ENCODE measurements around the gene NEIL1. TPM values are rescaled to one million over a fixed set of nuclear protein-coding genes. Genes with fewer than 3 reads are reported as not detected.
A peak's percentile ranks its signal among the peaks of the same experiment; 100 is the strongest.

The NEIL1 gene
- total and polyA plus RNA-seq, 2 donors (not counting 3 experiments of a cell fraction or from before 2014, with no cell fraction given), result 29.5 TPM

DNA sequence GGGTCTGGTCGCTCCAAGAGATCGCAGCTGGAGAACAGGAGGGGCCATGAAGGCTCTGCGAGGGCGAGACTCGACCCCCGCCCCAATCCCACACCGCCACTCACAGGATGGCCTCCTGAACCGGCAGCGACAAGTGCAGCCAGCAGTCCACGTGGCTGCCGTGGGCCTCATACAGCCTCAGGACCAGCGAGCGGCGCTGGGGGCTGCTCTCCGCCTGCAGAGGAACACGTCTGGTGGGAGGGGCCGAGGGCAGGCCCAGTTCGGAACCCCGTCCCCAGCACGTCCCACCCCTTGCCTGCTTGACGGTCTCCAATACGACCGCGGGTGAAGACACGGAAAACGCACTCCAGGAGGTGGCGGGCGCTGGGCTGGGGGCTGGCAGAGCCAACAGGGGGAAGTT lies 9.2 kb downstream of the NEIL1 start:
- H4K20me1 ChIP-seq (replicated peaks; ENCODE audit: control insufficient read depth, extremely low read depth, insufficient read depth, low read length), result no peaks in the 10 kb centered on the region
- no peaks in the 10 kb centered on the region for H3K27me3 ChIP-seq (ENCODE audit: control insufficient read depth in 2 of 2, insufficient read depth in 2 of 2, low read length in 2 of 2)
- no peak overlapping the region for H3K27ac ChIP-seq (ENCODE audit: insufficient read depth, low read depth, low read length)
- H2AFZ ChIP-seq (ENCODE audit: low read depth, low read length), result no peak overlapping the region
- no peak overlapping the region for H3K4me2 ChIP-seq (ENCODE audit: insufficient read depth, low read length)
- no peak overlapping the region for H3K4me3 ChIP-seq (replicated peaks in 1 of 3; ENCODE audit: insufficient read depth in 1 of 3, low read depth in 1 of 3, low read length in 3 of 3)
- BruUV-seq (replicated peaks), result TSS peak; percentile 21
- peaks cover 4 to 37% of the 10 kb centered on the region in 2 experiments for H3K36me3 ChIP-seq (ENCODE audit: control insufficient read depth in 2 of 2, extremely low read depth in 1 of 2, insufficient read depth in 2 of 2, low read length in 2 of 2)
- H3K9me3 ChIP-seq (replicated peaks; ENCODE audit: control insufficient read depth, insufficient read depth, low read length), result no peaks in the 10 kb centered on the region
- DNase-seq (ENCODE audit: low read depth, low spot score) (no peak), FAIRE-seq (no peak)
- TF ChIP-seq GATA2 (IDR thresholded peaks at IDR 0.05; ENCODE audit: insufficient read depth, insufficient read length, low read depth, low read length) (no peak), MYC (IDR thresholded peaks at IDR 0.05; ENCODE audit: low read depth, low read length) (no peak), EZH2 (IDR thresholded peaks at IDR 0.05; ENCODE audit: borderline replicate concordance, low read depth, low read length, severe bottlenecking) (no peak)
- TF ChIP-seq, protein P1, sequence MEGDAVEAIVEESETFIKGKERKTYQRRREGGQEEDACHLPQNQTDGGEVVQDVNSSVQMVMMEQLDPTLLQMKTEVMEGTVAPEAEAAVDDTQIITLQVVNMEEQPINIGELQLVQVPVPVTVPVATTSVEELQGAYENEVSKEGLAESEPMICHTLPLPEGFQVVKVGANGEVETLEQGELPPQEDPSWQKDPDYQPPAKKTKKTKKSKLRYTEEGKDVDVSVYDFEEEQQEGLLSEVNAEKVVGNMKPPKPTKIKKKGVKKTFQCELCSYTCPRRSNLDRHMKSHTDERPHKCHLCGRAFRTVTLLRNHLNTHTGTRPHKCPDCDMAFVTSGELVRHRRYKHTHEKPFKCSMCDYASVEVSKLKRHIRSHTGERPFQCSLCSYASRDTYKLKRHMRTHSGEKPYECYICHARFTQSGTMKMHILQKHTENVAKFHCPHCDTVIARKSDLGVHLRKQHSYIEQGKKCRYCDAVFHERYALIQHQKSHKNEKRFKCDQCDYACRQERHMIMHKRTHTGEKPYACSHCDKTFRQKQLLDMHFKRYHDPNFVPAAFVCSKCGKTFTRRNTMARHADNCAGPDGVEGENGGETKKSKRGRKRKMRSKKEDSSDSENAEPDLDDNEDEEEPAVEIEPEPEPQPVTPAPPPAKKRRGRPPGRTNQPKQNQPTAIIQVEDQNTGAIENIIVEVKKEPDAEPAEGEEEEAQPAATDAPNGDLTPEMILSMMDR (IDR thresholded peaks at IDR 0.05; ENCODE audit: extremely low read depth in 1 of 2, insufficient read depth in 1 of 2, low read depth in 1 of 2, low read length in 2 of 2), result no peak
- TF ChIP-seq, protein P2, sequence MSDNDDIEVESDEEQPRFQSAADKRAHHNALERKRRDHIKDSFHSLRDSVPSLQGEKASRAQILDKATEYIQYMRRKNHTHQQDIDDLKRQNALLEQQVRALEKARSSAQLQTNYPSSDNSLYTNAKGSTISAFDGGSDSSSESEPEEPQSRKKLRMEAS (IDR thresholded peaks at IDR 0.05; ENCODE audit: insufficient read depth, insufficient read length), result no peak
- intact Hi-C loops (cut with micrococcal nuclease) (no loop called here), dilution Hi-C loops (cut with MboI; ENCODE audit: extremely low pct_ligation_motif_present, low sequenced_read_pairs) (no loop called here)
- H3K9me1 ChIP-seq (replicated peaks; ENCODE audit: control insufficient read depth, extremely low read depth, insufficient read depth, low read length), result no peaks in the 10 kb centered on the region
- H3K4me1 ChIP-seq (ENCODE audit: control insufficient read depth, extremely low read depth, insufficient read depth, low read length), result no peaks in the 10 kb centered on the region
- ChIA-PET CTCF (interaction anchor here (0.6 to 1.6 kb wide), 2 partner anchors 12 to 868 kb away, joined by 3 to 7 read pairs; partner anchors contain the start of gene MAN2C1), POLR2A (no interaction called here)
- no peaks in the 10 kb centered on the region for H3K79me2 ChIP-seq (ENCODE audit: control insufficient read depth, insufficient read depth, low read length)
- H3K9ac ChIP-seq (replicated peaks; ENCODE audit: extremely low read depth, insufficient read depth, low read length), result no peak overlapping the region

DNA sequence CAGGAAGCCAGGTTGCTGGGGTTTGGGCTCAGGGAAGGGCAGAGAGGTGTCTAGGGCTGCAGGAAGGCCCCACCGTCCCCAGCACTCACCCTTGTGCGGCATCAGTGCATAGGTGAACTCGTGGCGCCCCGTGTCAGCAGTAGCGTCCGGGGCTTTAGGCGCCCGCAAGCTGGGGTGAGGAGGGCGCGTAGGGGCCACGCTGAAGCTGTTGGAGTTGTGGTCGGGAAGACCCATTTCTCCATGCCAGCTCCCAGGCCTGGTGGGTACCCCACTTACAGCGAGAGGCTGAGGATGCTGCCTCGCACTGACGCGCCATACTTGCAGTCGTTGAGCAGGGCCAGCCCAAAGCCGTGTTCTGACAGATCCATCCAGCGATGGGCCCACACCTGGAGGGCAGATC lies 9.7 kb downstream of the NEIL1 start:
- ChIA-PET POLR2A (no interaction called here), CTCF (interaction anchor here (1.6 kb wide), 1 partner anchor 12 kb away, joined by 7 read pairs; the partner anchor contains the start of gene MAN2C1)
- H3K36me3 ChIP-seq (ENCODE audit: control insufficient read depth in 2 of 2, extremely low read depth in 1 of 2, insufficient read depth in 2 of 2, low read length in 2 of 2), result peaks cover 4 to 39% of the 10 kb centered on the region in 2 experiments
- BruUV-seq (replicated peaks), result no TSS peak
- dilution Hi-C loops (cut with MboI; ENCODE audit: extremely low pct_ligation_motif_present, low sequenced_read_pairs) (no loop called here), intact Hi-C loops (cut with micrococcal nuclease) (no loop called here)
- no peaks in the 10 kb centered on the region for H4K20me1 ChIP-seq (replicated peaks; ENCODE audit: control insufficient read depth, extremely low read depth, insufficient read depth, low read length)
- H3K9me1 ChIP-seq (replicated peaks; ENCODE audit: control insufficient read depth, extremely low read depth, insufficient read depth, low read length), result no peaks in the 10 kb centered on the region
- no peak for FAIRE-seq
- H3K4me3 ChIP-seq (replicated peaks in 1 of 3; ENCODE audit: insufficient read depth in 1 of 3, low read depth in 1 of 3, low read length in 3 of 3), result no peak overlapping the region
- H3K9me3 ChIP-seq (replicated peaks; ENCODE audit: control insufficient read depth, insufficient read depth, low read length), result no peaks in the 10 kb centered on the region
- H3K9ac ChIP-seq (replicated peaks; ENCODE audit: extremely low read depth, insufficient read depth, low read length), result no peak overlapping the region
- no peak overlapping the region for H3K27ac ChIP-seq (ENCODE audit: insufficient read depth, low read depth, low read length)
- H3K79me2 ChIP-seq (ENCODE audit: control insufficient read depth, insufficient read depth, low read length), result no peaks in the 10 kb centered on the region
- DNase-seq (ENCODE audit: low read depth, low spot score), result no peak
- no peak overlapping the region for H3K4me2 ChIP-seq (ENCODE audit: insufficient read depth, low read length)
- no peaks in the 10 kb centered on the region for H3K4me1 ChIP-seq (ENCODE audit: control insufficient read depth, extremely low read depth, insufficient read depth, low read length)
- TF ChIP-seq EZH2 (IDR thresholded peaks at IDR 0.05; ENCODE audit: borderline replicate concordance, low read depth, low read length, severe bottlenecking) (no peak), MYC (IDR thresholded peaks at IDR 0.05; ENCODE audit: low read depth, low read length) (no peak), FOS (IDR thresholded peaks at IDR 0.05; ENCODE audit: borderline replicate concordance, insufficient read depth, low read length) (no peak), GATA2 (IDR thresholded peaks at IDR 0.05; ENCODE audit: insufficient read depth, insufficient read length, low read depth, low read length) (no peak), JUN (IDR thresholded peaks at IDR 0.05; ENCODE audit: borderline replicate concordance, insufficient read depth, insufficient read length, low read depth) (no peak), POLR2AphosphoS5 (IDR thresholded peaks at IDR 0.05; ENCODE audit: insufficient read depth, low read depth, low read length) (no peak), POLR2A (IDR thresholded peaks at IDR 0.05; ENCODE audit: low read depth, low read length) (no peak)
- TF ChIP-seq, protein P1 (IDR thresholded peaks at IDR 0.05; ENCODE audit: extremely low read depth in 1 of 2, insufficient read depth in 1 of 2, low read depth in 1 of 2, low read length in 2 of 2), result no peak
- TF ChIP-seq, protein P2 (IDR thresholded peaks at IDR 0.05; ENCODE audit: insufficient read depth, insufficient read length), result no peak
- H3K27me3 ChIP-seq (ENCODE audit: control insufficient read depth in 2 of 2, insufficient read depth in 2 of 2, low read length in 2 of 2), result no peaks in the 10 kb centered on the region
- no peak overlapping the region for H2AFZ ChIP-seq (ENCODE audit: low read depth, low read length)

All from endothelial cell of umbilical vein (primary cell).